Adrenal gland (tissue), 5 donors: Measurements from ENCODE around the gene MRRF.

ENCODE experiments used
- CTCF ChIP-seq, 6 experiments: fragments of 450-650 bp in 4 of 6; fragments of 200-600 bp in 2 of 6; sonication (generic) in 1 of 6; IDR thresholded peaks; 1 replicate in 5 of 6; 2 replicates in 1 of 6; pipeline versions ENCODE4 v1.5.1 to v1.8.0; 2016 to 2021; ENCODE audit warnings: antibody characterized with exemption in 6 of 6, mild to moderate bottlenecking in 2 of 6, moderate library complexity in 1 of 6
- POLR2A ChIP-seq, 2 donors: fragments of 450-650 bp; IDR thresholded peaks; one replicate each; pipeline ENCODE4 v1.6.1; 2017; ENCODE audit warnings: antibody characterized with exemption in 2 of 2, mild to moderate bottlenecking in 2 of 2, moderate library complexity in 1 of 2
- donor health status: DM: no; HTN: no; CAD: no.

DNA sequence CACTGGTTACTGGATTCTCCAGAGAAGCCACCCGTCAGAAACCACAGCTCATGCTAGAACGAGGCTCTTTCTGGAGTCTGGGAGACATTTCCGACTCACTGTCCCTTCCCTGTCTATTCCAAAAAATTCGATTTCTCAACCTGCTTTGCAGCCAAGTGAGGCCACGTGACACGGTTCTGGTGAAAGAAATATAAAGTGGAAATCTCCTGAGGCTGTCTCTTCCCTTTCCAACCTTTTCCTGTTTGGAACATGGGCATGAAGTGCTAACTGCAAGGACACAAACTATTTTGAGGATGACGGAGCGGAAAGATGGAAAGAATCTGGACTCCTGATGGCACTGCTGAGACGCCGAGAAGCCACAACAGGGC lies 100.1 kb downstream of the MRRF start:
- TF ChIP-seq CTCF (IDR thresholded peaks at IDR 0.05): no peak
- TF ChIP-seq POLR2A (IDR thresholded peaks at IDR 0.05): no peak
